GM21717 (cell line): ENCODE measurements around the gene KLHL33.

Source experiments
- ATAC-seq: cut with Tn5 transposase; IDR thresholded peaks from one replicate; pipeline ENCODE4 v1.9.1; 2021; ENCODE audit warnings: mild to moderate bottlenecking, moderate library complexity; ENCODE audit not compliant: unreplicated experiment

The KLHL33 gene, protein sequence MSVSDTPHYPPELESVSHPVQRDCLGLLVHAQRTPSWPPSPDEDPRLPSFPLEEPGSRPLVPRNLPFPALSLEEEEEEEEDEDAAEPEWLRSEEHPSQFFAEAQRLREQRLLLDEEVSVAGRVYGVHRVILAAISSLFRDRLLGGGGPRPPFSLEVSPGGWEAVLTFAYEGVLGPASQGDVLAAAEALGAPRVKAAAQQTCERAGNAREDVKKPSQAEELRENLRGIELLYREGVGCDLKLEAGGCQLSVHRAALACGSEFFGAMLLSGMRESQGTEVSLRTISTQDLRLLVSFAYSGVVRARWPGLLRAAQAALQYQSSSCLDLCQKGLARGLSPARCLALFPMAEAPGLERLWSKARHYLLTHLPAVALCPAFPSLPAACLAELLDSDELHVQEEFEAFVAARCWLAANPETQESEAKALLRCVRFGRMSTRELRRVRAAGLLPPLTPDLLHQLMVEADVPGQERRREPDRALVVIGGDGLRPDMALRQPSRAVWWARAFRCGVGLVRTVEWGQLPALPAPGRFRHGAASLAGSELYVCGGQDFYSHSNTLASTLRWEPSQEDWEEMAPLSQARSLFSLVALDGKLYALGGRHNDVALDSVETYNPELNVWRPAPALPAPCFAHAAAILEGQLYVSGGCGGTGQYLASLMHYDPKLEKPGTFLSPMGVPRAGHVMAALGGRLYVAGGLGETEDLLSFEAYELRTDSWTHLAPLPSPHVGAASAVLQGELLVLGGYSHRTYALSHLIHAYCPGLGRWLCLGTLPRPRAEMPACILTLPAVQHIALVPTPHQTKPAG

DNA sequence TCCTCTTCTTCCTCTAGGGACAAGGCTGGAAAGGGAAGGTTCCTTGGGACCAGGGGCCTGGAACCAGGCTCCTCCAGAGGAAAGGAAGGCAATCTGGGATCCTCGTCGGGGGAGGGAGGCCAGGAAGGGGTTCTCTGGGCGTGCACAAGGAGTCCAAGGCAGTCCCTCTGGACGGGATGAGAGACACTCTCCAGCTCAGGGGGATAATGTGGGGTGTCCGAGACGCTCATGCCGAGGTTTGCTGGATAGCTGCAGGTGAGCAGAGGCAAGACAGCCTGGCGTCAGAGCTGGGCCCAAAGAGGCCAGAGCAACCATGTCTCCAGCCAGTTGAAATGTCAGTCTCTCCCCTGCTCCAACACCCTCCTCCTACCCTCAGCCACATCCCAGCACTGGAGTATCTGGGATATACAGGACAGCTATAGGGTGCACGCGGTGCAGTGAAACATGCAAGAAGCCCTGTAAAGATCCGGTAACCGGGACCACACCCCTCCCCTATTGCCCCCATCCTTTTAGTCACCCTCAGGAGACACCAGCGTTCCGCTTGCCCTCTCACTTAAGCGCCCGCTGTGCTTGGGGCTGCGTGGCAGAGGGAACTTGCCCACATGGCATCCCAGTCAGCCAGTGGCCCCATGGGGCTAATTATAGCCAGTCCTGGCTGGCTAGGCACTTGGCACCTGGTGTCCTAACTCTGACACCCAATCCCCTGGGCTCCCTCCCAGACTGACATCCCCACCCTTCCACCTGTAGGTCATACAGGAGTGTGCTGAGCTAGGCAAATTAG is at the start of gene KLHL33:
TSS of gene KLHL33 (minus strand) at position 585 of the 781 bp plus-strand sequence. CDS start at position 230, 355 bp downstream.
- ATAC-seq: no peak

DNA sequence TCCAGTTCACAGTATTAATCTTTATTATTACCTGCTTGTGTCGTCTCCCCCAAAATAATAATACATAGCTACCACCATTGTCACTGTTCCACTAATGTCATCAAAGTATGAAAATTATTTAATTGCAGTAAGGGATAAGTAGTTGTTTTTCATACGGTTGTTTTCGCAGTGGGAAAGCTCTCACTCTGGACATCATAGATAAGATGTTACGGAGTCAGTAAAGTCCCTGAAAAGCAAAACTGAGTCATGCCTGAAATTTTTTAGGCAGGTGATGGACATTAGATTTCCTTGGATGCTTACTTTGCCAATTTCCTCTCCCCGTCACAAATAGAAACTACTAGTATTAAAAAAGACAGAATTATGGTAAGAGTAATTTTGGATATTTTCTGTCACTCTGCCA is 46.4 kb upstream of the KLHL33 start:
- ATAC-seq: no peak

DNA sequence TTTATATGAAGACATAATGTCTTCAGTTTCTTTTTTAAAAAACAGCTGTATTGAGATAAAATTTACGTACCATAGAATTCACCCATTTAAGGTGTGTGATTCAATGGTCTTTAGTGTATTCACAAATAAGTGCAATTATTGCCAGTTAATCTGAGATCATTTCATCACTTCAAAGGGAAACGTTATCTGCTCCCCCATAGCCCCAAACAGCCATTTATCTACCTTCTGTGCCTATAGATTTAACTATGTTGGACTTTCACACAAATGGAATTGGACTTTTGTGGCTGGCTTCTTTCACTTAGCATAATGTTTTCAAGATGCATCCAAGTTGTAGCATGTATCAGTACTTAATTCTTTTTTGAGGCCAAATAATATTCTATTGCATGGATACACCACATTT is 42.9 kb upstream of the KLHL33 start:
- ATAC-seq: no peak

DNA sequence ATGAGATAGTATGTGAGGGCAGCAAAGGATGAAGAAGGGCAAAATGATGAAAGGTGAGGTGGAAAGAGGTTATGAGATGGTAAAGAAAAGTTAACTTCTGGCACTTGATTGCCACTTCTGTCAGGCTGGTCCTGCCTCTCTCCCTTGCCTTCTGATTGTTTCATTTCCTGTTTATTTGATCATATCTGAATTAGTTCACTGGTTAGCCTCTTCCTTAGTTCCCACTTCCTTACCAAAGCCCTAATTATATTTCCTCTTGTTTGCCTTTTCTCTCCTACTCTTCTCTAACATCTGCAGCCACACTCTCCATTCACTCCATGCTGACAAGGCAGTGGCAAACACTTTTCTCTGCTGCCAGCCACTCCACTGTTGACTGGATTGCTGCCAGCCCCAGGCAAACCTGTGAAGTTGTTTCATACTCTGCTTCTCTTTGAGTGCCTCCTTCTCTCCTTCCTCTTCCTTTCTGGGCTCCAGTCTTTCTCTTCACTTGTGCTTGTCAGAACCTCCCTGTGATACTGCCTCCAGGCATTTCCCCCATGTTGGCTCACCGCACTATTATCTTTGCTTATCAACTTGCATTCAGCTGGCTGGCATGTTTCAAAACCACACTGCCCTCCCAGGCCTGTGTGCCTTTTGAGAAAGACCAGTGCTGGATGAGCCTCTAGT is 41.4 kb upstream of the KLHL33 start:
- no peak for ATAC-seq

DNA sequence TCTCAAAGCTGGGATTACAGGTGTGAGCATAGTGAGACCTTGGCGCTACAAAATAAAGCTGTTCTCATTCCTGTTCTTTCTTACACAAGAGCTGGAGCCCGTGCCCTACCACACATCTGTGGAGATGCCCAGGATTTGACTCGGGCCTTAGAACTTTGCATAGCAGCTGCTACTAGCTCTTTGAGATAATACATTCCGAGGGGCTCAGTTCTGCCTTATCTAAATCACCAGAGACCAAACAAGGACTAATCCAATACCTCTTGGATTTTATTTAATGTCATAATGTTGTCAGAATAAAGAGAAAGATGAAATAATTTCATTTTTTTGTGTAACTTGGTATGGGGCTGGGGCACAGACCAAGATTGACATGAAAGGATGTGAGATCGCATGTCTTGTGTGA is 40.8 kb upstream of the KLHL33 start:
- no peak for ATAC-seq

DNA sequence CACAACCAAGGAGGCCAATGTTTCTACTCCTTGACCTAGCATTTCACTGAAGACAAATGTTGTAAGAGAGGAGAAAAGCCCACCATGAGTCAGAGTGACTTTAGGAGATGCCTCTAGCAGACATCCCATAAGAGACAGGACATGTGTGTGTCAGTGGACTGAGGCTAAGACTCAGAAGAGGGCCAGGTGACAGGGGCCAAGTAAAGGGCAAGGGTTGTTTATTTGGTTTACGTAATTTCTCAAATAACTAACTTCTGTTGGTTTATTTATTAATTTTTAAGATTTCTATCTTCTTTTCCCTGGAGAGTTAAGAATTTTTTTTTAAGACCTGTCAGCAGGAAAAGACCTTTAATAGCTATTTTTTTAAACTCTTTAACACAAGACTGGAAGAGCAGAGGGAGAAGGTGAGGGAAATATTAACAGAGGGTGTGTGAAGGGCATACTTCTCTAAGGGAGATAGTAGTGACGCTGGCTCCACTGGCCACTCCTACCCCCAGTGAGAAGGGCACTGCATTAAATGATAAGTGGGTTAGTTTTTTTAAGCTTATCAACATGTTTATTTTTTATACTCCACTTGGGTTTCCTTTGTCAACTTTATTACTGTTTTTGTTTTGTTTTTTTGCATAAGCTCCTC is 36.7 kb upstream of the KLHL33 start:
- ATAC-seq: no peak

DNA sequence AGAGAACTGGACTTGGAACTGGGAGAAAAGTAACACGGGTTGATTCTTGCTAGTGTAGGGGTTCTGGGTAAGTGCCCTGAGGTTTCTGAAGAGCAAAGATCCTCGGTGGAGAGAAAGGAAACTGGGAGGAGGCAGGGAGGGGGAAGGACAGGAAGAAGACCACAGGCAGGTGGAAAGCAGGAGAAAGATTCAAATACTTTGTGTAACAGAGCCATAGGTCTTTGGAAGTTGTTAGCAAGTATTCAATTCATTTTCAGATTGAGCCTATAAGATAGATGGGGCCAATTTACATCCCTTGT is 34.6 kb upstream of the KLHL33 start:
- ATAC-seq: no peak

DNA sequence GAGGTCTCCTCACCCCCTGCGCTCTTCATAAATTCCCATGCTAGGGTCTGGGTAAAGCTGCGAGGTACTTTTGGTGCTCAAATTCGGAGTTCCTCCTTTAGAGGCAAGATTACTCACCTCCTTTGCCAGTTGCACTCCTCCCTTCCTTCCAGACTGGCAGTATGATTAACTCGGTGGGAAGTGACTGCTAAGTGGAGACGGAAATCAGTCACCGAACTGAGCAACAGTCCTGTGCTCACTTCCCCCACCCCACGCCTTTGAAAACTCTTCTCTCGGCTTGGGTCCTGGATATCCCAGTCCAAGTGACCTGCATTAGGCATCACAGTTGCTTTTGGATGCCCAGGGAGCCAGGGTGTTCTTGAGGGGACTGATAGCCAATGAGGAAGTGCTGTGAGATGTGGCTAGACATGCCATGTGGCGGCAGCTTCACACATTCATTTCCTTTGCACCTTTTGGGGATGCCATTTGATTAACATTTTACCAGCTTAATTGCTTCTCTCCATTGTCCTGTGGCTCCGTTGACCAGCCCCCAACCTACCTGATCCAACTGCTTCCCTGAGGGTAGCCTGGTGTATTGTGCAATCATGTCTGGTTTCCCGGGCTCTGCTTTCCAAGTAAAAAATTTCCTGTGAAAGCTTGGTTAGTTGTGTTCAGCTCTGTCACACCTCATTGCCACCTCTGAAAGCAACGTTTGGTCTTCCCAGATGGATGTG is 34.1 kb upstream of the KLHL33 start:
- ATAC-seq: peak; percentile 40

DNA sequence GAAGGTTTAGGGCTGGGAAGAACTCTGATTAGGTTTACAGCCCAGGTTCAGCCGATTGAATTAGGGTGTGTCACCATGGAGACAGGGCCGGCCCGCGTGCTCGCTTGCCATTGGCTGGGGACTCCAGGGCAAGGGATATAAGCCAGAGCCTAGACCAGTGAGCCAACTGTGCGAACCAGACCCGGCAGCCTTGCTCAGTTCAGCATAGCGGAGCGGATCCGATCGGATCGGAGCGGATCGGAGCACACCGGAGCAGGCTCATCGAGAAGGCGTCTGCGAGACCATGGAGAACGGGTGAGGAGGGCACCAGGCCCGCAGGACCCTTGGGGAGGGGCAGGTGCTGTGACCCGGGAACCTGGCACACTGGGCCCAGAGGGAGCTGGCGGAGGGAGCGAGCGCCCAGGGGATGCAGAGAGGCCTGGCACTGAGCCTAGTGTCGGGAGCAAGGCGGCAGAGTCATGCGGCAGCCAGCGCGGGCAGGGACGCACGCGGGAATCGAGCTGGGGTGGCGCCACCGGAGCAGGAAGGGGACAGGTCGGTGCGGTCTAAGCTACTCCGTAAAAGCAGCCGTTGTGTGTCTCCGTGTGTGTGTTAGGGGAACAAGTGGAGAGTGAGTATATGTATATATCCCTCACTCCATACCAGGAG is 33.4 kb upstream of the KLHL33 start, which contains the start of gene PNP:
TSS of gene PNP (plus strand) at position 165 of the 648 bp plus-strand sequence. CDS start at position 284, 119 bp downstream.
- peak; percentile 90 for ATAC-seq

DNA sequence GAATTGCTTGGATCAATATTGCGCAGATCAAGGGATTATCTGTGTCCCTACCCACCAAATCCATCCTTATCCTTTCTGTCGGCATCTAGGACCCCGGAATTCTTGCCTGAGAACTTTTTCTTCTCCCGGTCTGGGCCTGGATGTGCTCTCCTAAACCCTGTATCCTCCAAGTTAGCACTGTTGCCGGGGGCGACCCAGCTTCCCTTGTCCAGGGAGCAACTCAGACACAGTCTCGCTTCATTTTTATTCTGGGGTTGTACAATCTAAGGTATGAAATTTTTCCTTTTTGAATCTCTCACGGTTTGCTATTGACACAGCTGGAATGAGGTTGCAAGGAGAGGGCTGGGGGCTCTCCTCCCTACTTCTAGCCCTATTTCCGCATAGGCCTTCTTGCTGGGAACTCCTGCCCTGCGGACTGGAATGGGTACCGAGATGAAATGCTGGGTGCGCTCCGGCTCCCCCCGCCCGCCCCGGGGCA is 32.8 kb upstream of the KLHL33 start:
- ATAC-seq: no peak

DNA sequence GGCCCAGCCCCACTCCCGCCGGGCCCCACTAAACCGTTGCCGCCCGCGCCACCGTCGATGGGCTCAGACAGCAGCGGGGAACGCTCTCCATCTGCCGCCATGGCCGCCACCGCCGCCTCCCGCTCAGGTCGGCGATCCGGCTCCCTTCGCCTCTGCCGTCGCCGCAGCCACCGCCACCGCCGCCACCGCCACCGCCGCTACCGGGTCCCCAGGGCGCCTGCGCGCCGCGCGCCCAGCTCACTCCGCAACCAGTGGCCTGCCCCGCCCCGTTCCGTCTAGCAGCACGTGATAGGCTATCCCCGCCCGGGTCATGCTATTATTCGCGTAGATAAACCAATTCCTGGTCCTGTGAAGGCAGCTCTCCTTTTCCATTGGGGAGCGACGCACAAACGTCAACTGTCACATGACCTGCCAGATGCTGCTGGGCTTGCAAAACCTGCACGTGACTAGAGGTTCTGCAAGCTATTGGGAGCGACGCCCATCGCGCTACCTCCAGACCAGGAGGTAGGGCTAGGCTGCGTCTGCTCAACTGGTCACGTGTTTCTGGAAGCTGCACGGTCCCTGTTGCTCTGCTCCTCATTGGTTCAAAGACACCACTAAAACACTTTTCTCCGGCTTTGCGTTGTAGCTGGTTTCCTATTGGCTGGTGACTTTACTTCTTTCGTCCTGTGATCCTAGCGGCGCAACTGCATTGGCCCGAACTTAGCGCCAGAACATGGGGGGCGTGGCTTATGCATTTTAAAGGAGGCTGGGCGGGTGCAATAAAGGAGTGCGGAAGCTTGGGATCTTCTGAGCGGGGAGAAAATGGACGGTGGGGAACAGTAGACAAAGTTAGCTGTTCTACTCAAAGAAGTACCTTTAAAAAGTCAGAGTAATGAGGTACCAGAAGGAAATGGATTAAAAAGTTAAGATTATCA is 25.5 kb upstream of the KLHL33 start, which contains the start of gene PIP4P1:
TSS of gene PIP4P1 (minus strand) at position 210 of the 917 bp plus-strand sequence. CDS start at position 101, 109 bp downstream.
- peak; percentile 91 for ATAC-seq

DNA sequence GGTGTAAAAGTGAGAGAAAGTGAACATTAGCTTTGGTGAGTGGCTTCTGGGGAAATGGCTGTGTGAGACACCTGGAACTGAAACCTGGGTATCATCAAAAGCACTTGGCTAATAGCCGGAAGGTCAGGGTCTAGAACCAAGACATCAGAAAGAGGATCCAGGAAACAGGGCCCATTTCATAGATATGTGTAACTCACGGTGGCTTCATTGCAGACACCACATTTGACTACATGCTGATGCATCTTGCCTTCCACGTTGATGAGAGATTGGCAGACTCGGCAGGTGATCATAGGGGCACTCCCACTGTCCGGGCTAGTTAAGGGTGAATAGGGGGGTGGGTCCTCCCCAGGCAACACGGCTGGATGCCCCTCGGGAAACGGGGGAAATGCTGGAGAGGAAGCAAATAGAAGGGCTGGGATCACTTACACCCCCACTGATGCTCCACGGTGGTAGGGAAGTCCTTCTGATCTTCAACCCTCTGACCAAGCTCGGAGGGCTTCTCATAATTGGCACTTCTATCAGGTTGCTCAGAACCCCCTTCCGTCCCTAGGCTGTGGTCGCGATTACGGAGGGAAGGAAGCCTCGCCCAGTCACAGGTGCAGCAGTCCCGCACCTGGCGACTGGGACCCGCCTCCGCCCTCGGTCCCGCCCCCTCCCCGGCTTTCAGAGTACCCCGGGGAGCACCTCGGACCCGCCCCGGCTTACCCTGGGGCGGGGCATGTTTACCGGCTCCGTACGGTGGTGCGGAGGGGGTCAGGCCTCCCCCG is 24.7 kb upstream of the KLHL33 start:
- peak; percentile 6 for ATAC-seq

DNA sequence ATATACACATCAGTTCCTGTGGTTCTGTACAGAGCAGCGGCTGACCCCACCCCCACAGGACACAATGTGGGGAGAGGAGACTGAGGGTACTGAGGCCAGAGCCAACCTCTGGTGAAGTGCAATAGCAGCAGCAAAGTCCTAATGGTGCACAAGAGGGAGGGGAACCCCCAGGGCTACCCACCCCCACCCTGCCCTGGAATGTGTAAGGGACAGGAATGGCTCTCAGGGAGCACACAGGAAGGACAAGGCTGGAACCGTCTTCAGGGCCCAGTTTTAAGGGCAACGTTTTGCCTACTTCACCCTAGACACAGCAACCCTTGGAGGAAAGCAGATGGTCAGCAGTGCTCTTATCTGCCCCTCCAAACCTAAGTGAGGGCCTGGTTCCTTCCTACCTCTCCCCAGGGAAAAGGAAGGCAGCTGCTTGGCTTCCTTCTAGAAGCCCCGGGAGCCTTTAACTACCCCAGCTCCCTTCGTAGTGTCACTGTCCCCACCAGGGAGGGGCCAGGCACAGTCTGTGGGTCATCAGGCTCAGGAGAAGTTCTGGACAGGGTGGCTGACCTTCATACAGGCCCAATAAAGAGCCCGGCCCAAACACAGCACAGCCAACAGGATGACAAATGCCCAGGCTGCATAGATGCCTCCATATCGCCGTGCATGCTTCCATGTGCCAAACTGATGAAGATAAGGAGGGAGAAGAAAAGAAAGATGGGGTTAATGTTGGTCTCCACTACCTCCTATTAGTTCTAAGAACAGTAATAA is 22.2 kb upstream of the KLHL33 start:
- ATAC-seq: no peak

DNA sequence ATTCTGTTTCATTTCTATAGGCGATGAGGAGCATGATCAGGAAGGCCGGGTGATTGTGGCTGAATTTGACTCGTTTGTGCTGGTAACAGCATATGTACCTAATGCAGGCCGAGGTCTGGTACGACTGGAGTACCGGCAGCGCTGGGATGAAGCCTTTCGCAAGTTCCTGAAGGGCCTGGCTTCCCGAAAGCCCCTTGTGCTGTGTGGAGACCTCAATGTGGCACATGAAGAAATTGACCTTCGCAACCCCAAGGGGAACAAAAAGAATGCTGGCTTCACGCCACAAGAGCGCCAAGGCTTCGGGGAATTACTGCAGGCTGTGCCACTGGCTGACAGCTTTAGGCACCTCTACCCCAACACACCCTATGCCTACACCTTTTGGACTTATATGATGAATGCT is 21.0 kb upstream of the KLHL33 start:
- ATAC-seq: no peak

DNA sequence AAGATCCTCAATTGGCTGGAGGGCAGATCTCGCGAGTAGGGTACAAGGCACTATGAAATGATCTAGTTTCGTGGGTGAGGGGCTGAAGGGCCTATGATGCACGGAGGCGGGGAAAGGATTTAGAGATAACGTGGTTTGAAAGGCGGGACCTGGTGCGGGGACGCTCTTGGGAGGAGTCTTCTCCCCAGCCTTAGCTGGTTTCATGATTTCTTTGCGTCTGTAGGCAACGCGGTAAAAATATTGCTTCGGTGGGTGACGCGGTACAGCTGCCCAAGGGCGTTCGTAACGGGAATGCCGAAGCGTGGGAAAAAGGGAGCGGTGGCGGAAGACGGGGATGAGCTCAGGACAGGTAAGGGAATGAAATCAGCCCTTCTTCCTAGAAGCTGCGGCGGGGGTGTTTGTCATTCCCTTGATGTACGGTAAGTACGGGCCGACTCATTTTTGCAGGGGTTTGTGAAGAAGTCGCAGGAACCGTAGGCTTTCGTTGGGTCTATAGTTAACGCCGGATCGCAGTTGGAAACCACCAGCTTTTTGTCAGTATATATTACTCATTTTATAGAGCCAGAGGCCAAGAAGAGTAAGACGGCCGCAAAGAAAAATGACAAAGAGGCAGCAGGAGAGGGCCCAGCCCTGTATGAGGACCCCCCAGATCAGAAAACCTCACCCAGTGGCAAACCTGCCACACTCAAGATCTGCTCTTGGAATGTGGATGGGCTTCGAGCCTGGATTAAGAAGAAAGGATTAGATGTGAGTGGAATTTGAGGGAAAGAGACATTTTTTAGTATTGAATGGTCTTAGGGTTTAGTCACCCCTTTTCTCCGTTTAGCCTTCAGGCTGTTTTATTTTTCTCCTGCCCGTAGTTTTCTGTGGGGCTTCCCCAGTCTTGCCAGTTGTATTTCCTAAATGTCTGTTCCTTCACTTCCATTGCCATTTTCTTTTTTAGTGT is 19.7 kb upstream of the KLHL33 start:
- ATAC-seq: peak; percentile 42
